Stimulated activated CD8-positive, alpha-beta memory T cell treated with anti-CD3 and anti-CD28 coated beads, Interleukin-7, amount 100 ng/mL, for 4 hours (primary cell): ENCODE data around the gene GOLGA1.
"Not testable (repeated sequence)": the region's sequence is repeated elsewhere in the genome, so short reads cannot be mapped to it uniquely, and the experiment has no call there.

Experiments
- DNase-seq, 2 donors: peaks; one replicate each; pipeline ENCODE4 v3.0.0-alpha.2; 2020; ENCODE audit warnings: low read depth in 2 of 2

The GOLGA1 gene, protein sequence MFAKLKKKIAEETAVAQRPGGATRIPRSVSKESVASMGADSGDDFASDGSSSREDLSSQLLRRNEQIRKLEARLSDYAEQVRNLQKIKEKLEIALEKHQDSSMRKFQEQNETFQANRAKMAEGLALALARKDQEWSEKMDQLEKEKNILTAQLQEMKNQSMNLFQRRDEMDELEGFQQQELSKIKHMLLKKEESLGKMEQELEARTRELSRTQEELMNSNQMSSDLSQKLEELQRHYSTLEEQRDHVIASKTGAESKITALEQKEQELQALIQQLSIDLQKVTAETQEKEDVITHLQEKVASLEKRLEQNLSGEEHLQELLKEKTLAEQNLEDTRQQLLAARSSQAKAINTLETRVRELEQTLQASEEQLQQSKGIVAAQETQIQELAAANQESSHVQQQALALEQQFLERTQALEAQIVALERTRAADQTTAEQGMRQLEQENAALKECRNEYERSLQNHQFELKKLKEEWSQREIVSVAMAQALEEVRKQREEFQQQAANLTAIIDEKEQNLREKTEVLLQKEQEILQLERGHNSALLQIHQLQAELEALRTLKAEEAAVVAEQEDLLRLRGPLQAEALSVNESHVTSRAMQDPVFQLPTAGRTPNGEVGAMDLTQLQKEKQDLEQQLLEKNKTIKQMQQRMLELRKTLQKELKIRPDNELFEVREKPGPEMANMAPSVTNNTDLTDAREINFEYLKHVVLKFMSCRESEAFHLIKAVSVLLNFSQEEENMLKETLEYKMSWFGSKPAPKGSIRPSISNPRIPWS

DNA sequence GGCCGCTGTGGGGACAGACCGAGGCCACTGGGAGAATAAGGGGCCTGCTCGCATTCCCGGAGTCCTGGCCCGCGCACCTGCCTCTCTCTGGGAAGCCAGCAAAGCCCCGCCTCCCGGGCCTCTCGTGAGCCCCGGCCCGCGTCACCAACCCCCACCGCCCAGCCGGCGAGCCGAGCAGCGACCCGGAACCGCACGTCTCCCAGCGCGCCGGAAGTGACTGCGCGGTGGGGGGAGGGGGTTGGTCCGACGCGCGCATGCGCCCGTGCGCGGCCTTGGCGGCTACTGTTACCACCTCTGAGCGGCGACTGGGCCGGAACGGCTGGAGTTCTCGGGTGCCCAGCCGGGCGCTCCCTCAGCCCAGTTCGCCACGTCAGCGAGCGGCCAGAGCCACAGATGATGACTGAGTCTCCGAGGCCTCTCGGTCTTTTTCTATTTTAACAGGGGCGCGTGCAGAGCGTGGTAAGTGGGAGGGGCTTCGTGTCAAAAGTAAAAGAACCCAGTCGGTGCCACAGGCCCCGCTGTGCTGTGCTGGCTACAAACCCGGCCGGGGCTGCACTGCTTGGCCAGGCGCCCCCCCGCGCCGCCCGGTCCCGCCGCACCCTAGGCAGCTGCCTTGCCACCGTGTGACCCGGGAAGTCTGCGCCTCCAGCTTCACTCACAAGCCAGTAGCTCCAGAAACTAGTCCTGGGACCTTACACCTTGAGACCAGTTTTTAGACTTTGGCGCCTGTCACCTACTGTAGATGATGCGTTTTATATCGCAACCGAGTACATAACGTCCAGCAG is at the start of gene GOLGA1:
Gene GOLGA1 (minus strand): TSS at position 190 of the 785 bp plus-strand sequence. CDS start 2,372 bp downstream, outside the sequence.
- DNase-seq: peak; percentile 76 to 92

DNA sequence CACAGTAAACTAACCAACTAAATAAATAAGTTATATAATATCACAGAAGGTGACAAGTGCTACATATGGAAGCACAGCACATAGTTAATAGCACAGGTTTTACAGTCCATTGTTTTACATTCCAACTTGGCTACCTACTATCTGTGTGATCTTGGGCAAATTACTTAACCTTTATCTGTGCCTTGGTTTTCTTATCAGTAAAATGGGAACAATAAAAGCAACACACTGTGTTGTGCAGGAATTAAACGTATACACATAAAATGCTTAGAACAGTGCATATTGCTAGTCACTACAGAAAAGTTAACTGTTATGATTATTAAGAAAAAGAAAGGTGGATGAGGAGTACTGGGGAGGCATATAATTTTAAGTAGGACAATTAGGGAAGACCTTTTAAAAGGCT is 42.8 kb upstream of the GOLGA1 start:
- no peak for DNase-seq

DNA sequence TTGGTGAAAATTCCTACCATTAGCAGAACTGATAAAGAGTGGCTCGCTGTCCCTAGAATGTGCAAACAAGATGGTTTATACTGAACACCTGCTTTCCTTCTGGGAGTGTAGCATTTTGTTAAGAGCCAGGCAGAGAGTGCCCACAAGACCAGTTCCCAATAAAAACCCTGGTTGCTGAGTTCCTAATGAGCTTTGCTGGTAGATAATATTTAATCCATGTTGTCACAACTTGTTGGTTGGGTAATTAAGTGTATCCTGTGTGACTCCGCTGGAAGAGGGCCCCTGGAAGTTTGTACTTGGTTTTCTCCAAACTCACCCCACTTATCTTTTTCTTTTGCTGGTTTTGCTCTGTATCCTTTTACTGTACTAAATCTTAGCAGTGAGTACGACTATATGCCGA is 39.5 kb upstream of the GOLGA1 start:
- DNase-seq: no peak

DNA sequence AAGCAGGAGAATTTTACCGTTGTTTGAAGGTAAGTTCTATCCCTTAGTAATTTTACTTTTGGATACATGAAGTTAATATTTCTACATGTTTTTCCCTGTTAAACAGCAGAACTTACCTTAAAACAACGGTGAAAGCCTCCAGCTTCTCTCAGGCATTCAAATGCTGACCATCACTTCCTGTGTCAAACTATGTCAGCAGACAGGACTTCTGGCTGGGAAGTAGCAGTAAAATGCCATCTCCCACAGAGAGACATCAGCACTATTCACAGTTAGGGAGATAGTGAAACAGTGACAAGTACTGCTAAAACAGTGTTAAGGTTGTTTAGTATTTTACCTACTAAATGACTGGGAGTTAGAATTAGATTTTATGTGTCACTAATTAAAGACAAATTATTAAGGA is 34.2 kb upstream of the GOLGA1 start:
- no peak for DNase-seq

DNA sequence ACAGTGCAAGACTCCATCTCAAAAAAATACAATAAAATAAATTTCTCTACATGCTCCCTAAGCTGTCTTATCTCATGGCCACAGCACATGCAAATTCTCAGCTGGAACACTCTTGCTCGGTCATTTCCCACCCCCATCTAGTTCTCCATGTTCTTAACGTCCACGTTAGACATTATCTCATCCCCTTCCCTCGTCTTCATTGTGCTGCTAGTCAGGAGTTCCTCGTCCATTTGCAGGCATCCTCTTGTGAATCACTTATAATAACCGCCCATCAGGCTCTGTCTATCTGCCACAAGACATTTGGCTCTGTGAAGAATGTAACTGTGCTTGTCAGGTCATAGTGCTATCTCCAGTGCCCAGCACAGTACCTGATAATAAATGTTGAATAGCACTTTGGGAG is 32.9 kb upstream of the GOLGA1 start:
- DNase-seq: no peak

DNA sequence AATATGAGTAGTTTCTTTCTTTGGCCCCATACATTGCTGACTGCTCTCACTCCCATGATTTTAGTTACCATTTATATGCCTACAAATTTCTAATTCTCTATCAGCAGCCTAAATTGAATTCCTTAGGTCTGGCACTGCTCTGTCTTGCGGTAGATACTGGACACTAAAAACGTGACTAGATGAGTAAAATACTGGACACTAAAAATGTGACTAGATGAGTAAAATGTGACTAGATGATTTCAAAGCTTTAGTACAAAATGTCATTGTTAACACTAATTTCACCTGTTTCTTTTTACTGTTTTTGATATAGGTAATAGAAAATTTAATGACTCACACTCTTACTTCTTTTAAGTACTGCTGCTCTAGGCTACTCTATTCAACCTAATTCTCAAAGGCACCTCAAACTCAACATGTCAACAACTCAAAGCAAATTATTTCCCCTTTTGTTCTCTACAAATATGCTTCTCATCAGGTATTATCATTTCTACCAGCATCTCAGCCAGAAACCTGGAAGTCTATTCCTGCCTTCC is 31.4 kb upstream of the GOLGA1 start:
- DNase-seq: no peak

DNA sequence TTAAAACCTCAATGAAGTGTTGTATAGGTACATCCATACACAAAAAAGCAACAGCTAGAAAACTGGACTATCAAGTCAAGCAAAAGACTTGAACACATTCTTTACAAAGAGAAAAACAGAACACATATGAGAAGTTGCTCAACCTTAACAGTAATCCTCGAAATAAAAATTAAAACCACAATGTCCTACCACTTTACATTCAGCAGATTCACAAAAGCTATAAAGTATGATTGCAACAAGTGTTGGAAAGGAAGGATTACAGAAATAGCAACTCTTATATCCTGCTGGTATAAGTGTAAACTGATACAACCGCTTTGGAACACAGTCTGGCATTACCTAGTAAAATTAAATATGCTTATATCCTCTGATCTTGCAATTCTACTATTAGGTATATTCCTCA is 28.5 kb upstream of the GOLGA1 start:
- no peak for DNase-seq

DNA sequence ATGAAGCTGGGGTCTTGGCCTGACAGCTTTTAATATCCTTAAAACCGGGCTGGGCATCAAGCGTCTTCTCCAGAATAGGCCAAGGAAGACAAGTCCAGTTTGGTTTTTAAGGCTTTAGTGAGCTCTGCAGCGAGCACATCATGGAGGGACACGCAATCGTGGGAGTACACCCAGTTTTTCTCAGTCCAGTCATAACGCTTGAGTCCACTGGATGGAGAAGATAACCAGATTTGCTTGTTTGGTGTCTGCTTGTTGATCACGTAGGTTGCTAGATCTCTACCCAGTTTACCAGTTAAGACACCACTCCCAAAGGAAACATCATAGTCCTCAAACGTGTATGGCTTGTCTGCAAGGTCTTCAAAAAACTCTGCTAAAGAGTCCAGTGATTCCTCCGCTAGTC is 27.4 kb upstream of the GOLGA1 start:
- no peak for DNase-seq

DNA sequence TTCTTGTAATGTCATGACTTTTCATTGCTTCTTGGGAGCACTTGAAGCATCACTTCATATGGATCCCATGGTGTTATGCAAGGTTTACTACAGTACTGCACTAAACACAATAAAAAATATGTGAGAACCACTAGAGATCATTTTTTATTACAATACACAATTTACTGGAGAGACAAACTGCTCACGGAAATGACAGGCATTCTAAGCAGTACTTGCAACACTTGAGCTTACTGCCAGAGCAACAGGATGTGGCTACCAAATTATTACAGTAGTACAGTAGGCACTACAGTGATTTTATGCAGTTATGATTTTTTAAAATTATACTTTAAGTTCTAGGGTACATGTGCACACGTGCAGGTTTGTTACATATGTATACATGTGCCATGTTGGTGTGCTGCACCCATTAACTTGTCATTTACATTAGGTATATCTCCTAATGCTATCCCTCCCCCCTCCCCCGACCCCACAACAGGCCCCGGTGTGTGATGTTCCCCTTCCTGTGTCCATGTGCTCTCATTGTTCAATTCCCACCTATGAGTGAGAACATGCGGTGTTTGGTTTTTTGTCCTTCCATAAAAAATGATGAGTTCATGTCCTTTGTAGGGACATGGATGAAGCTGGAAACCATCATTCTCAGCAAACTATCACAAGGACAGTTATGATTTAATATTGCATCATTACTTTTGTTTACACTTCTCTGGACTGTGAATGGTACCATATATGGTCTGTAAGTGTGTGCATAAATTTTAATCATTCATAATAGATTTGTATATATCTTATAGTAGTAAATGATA is 25.1 kb upstream of the GOLGA1 start:
- not testable (repeated sequence) for DNase-seq

DNA sequence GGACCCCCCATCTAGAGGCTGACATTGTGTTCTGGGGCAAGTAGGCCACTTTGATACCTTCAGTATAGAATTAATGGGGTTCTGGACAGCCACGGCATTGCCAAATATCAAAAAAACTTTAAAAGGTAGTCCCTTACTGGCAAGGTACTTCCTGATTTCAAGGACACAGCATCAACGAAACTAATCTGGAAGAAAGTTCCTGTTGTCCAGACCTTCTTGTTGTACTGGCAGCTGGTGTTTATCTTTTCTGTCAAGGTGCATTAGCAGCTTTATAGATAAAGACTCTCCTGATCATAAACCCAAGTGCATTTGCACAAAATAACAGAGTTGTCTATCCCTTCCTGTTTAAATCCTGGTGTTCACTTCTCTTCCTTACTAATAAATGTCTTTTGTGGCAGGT is 23.7 kb upstream of the GOLGA1 start:
- DNase-seq: no peak

DNA sequence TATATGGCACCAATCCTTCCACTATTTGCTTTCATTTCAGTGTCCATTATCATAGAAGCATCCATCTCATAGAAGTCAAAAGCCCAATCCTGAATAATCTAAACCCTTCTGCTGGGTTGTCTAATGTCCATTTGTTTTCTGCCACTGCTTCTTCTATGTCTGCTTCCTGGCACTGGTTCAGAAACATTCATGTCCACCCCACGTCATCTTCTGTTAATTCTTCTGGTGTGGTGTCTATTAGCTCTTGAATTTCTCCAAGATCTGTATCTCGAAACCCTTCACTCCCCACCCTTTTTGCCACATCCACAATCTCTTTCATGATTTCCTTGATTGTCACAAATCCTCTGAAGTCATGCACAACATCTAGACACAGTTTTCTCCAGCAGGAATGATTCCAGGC is 23.2 kb upstream of the GOLGA1 start:
- DNase-seq: no peak

DNA sequence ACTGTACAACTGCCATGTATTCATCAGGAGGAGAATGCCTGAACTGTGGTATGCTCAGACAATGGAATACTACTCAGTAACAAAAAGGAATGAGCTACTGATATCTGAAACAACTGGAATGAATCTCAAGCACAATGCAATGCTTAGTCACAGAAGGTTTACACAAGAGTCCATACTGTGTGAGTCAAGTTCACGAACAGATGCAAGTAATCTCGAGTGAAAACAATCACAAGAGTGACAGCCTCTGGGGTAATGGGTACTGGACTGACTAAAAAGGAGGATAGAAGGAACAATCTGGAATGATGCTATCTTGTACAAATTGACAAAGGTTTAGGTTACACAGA is 19.5 kb upstream of the GOLGA1 start:
- DNase-seq: no peak

DNA sequence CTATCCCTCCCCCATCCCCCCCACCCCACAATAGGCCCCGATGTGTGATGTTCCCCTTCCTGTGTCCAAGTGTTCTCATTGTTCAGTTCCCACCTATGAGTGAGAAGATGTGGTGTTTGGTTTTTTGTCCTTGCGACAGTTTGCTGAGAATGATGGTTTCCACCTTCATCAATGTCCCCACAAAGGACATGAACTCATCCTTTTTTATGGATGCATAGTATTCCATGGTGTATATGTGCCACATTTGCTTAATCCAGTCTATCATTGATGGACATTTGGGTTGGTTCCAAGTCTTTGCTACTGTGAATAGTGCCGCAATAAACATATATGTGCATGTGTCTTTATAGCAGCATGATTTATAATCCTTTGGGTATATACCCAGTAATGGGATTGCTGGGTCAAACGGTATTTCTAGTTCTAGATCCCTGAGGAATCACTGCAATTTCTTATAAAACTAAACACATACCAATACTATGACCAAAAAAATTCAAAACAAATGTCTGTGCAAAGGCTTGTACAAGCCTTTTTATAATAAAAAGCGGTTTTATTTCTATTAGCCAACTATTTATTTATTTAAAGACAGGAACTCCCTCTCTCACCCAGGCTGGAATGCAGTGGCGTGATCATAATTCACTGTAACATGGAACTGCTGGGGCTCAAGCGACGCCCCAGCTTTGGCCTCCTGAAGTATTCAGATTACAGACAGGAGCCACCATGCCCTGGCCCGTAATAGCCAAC is 19.0 kb upstream of the GOLGA1 start:
- not testable (repeated sequence) for DNase-seq

DNA sequence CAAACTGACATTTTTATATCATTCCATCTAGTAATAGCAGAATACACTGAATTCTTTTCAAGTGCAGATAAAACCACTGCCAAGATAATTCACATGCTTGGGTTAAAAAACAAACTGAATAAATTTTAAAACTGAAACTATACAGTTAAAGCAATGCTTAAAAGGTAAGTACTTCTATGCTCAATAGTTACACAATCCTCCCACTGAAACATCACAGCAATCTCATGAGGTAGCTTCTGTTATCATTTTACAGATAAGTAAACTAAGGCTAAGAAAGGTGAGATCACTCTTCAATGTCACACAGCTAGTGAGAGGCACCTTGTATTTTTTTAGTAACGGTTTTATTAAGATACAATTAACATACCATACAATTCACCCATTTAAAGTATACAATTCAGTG is 13.4 kb upstream of the GOLGA1 start:
- DNase-seq: no peak

DNA sequence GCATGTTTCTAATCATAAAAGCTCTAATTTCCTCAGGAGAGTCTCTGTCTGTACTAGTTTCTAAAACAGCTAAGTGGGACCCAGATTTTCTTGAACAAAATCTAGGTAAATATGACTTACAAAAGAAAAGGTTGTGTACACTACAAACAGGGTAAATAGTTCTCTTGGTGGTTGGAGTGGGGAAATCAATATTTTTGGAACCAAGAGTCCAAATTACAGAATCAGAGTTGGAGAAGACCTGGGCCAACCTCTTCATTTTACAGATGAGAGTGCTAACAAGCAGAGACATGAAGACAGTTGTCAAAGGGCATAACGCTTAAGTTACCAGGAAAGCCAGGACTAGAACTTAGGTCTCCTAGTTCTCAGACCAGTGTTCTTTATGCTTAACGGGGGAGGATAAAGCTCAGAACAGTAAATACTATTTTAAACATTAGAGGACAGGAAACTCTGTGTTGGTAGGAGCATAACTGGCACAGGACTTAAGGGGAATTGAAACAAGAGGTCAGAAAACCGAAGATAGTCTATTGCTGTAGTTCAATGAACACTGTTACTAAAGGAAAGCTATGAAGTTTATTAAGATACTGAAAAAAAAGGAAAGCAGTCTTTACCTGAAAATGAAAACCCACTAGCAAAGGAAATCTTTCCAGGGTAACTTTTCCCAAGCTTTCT is 9.3 kb upstream of the GOLGA1 start:
- DNase-seq: no peak

DNA sequence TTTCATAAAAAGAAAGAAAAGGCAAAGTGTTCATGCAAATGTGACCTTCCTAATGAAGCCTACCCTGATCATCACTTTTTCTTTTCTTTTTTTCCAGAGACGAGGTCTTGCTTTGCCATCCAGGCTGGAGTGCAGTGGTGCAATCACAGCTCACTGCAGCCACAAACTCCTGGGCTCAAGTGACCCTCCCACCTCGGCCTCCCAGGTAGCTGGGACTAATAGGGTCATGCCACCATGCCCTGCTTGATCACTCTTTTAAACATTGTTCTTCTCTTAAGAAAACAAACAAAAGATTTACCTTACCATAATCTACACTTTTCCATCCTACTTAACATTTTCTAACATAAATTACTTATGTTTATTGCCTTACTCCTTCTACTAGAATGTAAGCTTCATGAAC is 8.5 kb upstream of the GOLGA1 start:
- no peak for DNase-seq

DNA sequence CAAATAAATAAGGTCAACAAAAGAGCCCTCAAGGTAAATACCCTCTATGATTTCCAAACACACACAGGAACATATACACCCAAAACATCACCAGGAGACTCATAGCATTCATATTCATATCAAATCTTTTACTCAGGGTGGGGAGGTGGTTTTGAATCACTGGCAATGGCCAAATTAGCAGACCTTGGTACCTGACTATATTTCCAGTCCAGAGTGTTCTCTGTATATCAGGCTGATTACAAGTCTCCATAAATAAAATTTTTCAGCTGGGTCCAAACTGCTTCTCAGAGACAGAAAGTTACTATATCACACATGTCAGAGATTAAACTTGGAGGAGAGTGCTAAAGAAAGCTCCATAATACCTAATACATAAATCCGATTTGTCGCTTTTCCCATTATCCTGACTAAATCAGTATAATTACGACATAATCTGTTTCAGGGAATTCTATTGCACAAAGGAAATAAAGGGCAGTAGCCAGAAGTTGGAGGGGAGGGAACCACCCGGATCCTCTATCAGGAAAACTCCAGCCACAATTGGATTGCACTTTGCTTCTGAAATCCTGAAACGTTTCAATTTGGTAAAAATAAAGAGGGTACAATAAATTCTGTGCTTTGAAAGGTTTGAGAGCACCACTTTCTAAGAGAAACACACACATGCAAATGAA is 7.0 kb upstream of the GOLGA1 start:
- DNase-seq: no peak

DNA sequence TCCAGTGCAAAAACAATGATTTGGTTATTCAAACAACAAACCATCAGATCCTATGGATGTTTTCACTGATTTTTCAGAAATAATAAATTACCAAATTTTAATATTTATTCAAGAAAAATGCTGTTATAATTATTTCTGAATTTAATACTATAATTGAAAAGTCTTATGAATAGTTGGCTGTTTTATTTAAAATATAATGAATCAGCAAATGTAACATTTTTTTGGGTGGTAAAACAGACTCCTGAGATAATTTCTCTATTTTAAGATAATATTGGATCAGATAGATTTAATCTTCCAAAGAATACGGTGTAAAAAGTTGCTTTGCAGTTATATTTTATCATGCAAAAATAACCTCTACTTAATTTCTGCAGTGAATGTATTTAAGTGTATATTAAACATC is 5.3 kb upstream of the GOLGA1 start:
- DNase-seq: no peak

DNA sequence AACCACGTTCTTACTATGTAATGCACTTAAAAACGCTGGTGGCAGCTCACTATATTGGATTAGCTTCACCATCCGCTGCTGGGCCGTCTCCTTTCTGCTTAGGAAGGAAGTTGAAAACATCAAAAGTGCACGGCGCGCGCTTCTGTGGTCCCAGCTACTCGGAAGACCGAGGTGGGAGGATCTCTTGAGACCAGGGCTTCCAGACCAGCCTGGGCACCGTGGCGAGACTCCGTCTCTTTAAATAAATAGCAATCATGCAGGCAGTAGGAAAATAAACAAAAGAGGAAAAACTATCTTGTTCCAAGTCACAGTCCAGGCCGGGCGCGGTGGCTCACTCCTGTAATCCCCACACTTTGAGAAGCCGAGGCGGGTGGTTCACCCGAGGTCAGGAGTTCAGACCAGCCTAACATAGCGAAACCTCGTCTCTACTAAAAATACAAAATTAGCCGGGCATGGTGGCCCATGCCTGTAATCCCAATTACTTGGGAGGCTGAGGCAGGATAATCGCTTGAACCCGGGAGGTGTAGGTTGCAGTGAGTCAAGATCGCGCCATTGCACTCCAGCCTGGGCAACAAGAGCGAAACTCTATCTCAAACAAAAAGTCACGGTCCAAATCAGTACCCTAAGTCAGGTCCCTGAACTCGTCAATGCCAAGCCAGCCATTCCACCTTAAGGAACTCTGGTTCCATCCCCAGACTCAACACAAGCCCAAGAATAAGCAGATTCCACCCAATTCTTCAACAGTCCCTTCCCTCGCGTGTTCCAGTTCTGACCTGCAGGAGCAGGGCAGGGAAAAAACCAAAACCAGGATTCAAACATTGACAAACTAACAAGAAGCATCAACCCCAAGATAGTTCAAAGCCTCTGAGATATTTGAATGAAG is 1.0 kb upstream of the GOLGA1 start:
- peak; percentile 38 to 48 for DNase-seq
